Measurements from ENCODE around the gene PAPOLA.

PAPOLA gene

GRCh38 chr14:96501740-96502620 lies at the start of gene PAPOLA:
Gene PAPOLA (plus strand): TSS chr14:96502382. CDS start chr14:96502593, 211 bp downstream.
- H3K4me3 ChIP-seq (replicated peaks; ENCODE audit: low read depth, low read length), result peak within 1 kb of the TSS; percentile 68
- peak; percentile 82 for DNase-seq (ENCODE audit: extremely low read depth, low read depth)
- no peak for TF ChIP-seq CTCF (IDR thresholded peaks at IDR 0.05; ENCODE audit: low read depth, low read length, missing control alignments)

- no peak for TF ChIP-seq CTCF (IDR thresholded peaks at IDR 0.05; ENCODE audit: low read depth, low read length, missing control alignments)
- H3K4me3 ChIP-seq (replicated peaks; ENCODE audit: low read depth, low read length), result no peak overlapping the region
- no peak for DNase-seq (ENCODE audit: extremely low read depth, low read depth)
These were observed 49.5 kb upstream of the PAPOLA start for GRCh38 chr14:96452684-96453083.

GRCh38 chr14:96455588-96455987 lies 46.6 kb upstream of the PAPOLA start:
- H3K4me3 ChIP-seq (replicated peaks; ENCODE audit: low read depth, low read length), result no peak overlapping the region
- no peak for TF ChIP-seq CTCF (IDR thresholded peaks at IDR 0.05; ENCODE audit: low read depth, low read length, missing control alignments)
- no peak for DNase-seq (ENCODE audit: extremely low read depth, low read depth)

- TF ChIP-seq CTCF (IDR thresholded peaks at IDR 0.05; ENCODE audit: low read depth, low read length, missing control alignments), result no peak
- DNase-seq (ENCODE audit: extremely low read depth, low read depth), result no peak
- no peak overlapping the region for H3K4me3 ChIP-seq (replicated peaks; ENCODE audit: low read depth, low read length)
These were observed 42.3 kb upstream of the PAPOLA start for GRCh38 chr14:96459851-96460250.

GRCh38 chr14:96461950-96462798 lies 40.0 kb upstream of the PAPOLA start:
- no peak for DNase-seq (ENCODE audit: extremely low read depth, low read depth)
- no peak for TF ChIP-seq CTCF (IDR thresholded peaks at IDR 0.05; ENCODE audit: low read depth, low read length, missing control alignments)
- no peak overlapping the region for H3K4me3 ChIP-seq (replicated peaks; ENCODE audit: low read depth, low read length)

- TF ChIP-seq CTCF (IDR thresholded peaks at IDR 0.05; ENCODE audit: low read depth, low read length, missing control alignments), result no peak
- H3K4me3 ChIP-seq (replicated peaks; ENCODE audit: low read depth, low read length), result no peak overlapping the region
- no peak for DNase-seq (ENCODE audit: extremely low read depth, low read depth)
These were observed 38.0 kb upstream of the PAPOLA start for GRCh38 chr14:96464136-96464535.
